Uterus (tissue), 2 donors: ENCODE data around the gene TMEM150A.

Source experiments
- POLR2A ChIP-seq, 2 donors: fragments of 450-650 bp; IDR thresholded peaks; one replicate each; pipeline ENCODE4 v1.6.1; 2016; ENCODE audit warnings: antibody characterized with exemption in 2 of 2, mild to moderate bottlenecking in 1 of 2, moderate library complexity in 1 of 2
- TF ChIP-seq, protein P1 (sequence below), 4 experiments: fragments of 200-600 bp in 2 of 4; fragments of 450-650 bp in 2 of 4; sonication (generic) in 2 of 4; IDR thresholded peaks; one replicate each; pipeline ENCODE4 v1.5.1; 2016 to 2019; ENCODE audit warnings: antibody characterized with exemption in 4 of 4, mild to moderate bottlenecking in 2 of 4, moderate library complexity in 1 of 4

DNA sequence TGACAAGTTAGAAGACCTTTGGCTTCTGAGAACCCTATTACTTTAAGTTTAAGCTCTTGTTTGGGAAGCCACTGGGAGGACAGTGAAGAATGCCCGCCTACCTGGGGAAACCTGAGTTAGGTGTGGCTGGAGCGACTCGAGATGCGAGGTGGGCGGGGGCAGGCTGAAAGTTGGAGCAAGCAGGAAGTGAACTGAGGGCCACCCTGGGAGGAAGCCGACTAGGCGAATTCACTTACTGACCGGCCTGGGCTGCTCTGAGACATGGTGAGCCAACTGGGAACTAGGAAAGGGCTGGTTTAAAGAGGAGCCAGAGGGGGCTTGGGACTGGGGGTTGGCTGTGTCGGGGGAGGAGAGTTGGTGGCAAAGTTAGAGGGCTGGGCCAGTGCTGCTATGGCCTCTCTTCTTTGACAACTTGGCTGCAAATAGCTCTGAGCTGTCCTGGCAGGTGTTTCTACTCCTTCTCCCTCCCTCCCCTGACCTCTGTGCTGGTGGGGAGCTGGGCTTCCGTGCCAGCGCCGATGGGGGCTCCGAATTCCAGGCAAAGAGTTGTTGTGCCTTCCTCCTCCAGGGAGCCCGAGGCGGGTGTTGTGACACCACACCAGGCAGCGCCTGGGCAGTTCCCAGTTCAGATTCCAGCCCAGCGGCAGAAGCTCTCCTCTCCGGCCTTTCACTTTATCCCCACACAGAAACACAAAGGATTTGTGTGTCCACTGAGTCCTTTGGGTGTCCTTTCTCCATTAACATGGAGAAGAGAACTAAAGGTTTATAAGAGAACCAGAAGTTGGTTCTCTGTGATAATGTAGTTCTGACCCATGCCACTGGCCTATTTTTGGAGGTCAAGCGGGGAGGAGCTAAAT is 24.9 kb downstream of the TMEM150A start, which contains the start of gene VAMP8:
- TF ChIP-seq, protein P1, sequence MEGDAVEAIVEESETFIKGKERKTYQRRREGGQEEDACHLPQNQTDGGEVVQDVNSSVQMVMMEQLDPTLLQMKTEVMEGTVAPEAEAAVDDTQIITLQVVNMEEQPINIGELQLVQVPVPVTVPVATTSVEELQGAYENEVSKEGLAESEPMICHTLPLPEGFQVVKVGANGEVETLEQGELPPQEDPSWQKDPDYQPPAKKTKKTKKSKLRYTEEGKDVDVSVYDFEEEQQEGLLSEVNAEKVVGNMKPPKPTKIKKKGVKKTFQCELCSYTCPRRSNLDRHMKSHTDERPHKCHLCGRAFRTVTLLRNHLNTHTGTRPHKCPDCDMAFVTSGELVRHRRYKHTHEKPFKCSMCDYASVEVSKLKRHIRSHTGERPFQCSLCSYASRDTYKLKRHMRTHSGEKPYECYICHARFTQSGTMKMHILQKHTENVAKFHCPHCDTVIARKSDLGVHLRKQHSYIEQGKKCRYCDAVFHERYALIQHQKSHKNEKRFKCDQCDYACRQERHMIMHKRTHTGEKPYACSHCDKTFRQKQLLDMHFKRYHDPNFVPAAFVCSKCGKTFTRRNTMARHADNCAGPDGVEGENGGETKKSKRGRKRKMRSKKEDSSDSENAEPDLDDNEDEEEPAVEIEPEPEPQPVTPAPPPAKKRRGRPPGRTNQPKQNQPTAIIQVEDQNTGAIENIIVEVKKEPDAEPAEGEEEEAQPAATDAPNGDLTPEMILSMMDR (IDR thresholded peaks at IDR 0.05), result no peak
- TF ChIP-seq POLR2A (IDR thresholded peaks at IDR 0.05), result no peak
